NB4 (cell line): ENCODE measurements around the gene MMS22L.
A peak's percentile ranks its signal among the peaks of the same experiment; 100 is the strongest.

Experiments used
- DNase-seq: peaks from one replicate; pipeline ENCODE4 v3.0.0; 2010; ENCODE audit warnings: low read depth
- H3K4me3 ChIP-seq: one replicate; pipeline ENCODE4 v1.5.1; 2011; ENCODE audit warnings: mild to moderate bottlenecking, low read depth, low read length, moderate library complexity
- CTCF ChIP-seq: IDR thresholded peaks from one replicate; pipeline ENCODE4 v1.5.1; 2012; ENCODE audit warnings: low read depth, low read length
- MYC ChIP-seq: IDR thresholded peaks from 2 replicates; pipeline ENCODE4 v1.6.1; 2011; ENCODE audit warnings: low read depth, low read length
- POLR2A ChIP-seq: IDR thresholded peaks from 2 replicates; pipeline ENCODE4 v1.6.1; 2011; ENCODE audit warnings: mild to moderate bottlenecking; ENCODE audit not compliant: insufficient read length; ENCODE audit errors: extremely low read depth
- TF ChIP-seq, protein P1 (sequence below): IDR thresholded peaks from 2 replicates; pipeline ENCODE4 v1.6.1; 2011; ENCODE audit warnings: low read depth, low read length

MMS22L gene

DNA sequence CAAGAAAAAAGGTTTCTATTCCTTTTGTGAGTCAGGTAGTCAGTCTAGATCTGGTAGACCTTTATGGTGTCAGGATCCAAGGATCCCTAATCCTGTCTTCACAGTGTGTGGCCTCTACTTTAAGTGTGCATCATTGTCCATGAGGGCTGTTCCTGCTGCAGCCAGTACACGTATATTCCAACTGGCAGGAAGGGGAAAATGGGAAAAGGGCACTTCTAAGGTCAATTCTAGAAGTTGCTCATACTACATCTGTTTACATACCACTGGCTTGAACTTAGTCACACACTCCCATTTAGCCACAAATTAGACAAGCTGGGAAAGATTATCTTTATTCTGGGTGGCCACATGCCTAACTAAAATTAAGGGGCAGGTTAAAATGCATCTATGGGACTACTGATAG lies 9.7 kb upstream of the MMS22L start:
- TF ChIP-seq, protein P1, sequence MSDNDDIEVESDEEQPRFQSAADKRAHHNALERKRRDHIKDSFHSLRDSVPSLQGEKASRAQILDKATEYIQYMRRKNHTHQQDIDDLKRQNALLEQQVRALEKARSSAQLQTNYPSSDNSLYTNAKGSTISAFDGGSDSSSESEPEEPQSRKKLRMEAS, result no peak

DNA sequence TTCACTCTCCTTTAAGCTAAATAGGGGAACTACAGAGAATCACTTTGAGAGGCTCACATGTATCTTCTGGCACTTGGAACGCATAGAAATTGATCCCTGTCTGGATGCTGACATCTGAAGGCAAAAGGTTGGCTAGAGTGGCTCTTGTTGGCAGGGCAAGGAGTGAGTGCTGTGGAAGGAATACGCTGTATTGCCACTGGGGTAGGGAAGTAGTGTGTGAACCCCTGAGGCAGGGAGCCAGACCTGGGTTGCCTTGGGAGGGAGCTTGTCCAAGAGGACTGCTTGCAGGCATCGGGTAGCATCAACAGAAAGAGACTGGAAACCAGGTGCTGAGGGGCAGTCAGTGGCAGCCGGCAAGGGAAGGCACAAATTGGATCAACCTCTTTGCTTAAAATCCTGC lies 8.9 kb upstream of the MMS22L start:
- no peak for TF ChIP-seq CTCF
- H3K4me3 ChIP-seq, result no peak overlapping the region
- DNase-seq, result no peak

More for the DNA sequence above, 9.7 kb upstream of the MMS22L start:
- DNase-seq, result no peak
- no peak overlapping the region for H3K4me3 ChIP-seq

DNA sequence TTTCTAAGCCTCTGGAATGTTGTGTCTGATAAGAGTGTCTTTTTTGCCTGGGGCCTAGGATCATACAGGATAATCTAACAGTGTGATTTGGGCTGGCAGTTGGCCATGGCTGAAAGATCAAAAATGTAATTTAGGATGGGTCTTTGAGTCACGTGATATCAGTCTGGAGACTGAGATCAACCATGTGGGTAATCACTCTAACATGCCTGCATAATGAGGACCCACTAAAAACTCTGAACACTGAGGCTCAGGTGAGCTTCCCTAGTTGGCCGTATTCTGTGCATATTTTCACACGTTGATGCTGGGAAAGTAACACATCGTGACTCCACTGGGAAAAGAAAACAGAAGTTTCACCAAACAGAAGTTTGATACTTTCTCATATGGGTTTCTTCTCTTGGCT lies 6.3 kb upstream of the MMS22L start:
- no peak for DNase-seq
- TF ChIP-seq POLR2A (no peak), CTCF (no peak), MYC (no peak)
- TF ChIP-seq, protein P1, result no peak
- no peak overlapping the region for H3K4me3 ChIP-seq

DNA sequence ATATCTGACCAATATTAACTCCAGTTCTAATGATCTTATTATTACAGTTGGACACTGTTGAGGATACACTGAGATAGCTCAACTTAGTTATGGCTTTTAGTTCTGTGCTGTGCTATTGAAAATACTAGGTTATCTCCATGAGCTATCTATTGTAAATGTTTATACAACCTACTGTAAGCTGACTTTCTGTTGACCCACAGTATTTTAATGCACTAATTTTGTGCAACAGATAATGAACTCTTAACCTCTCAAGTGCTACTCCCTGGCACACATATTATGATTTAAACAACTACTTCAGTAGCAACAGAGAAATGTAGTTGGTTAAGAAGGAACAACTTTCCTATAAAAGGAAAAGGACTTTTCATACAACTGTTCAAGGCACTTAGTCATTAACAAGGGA lies 5.2 kb upstream of the MMS22L start:
- TF ChIP-seq CTCF, result no peak
- no peak for DNase-seq
- H3K4me3 ChIP-seq, result no peak overlapping the region

GRCh38 chr6:97282238-97282725 lies 734 bp downstream of the MMS22L start:
- peak overlapping the region; percentile 84 for H3K4me3 ChIP-seq
- no peak for DNase-seq
- no peak for TF ChIP-seq MYC
- TF ChIP-seq, protein P1, result no peak

DNA sequence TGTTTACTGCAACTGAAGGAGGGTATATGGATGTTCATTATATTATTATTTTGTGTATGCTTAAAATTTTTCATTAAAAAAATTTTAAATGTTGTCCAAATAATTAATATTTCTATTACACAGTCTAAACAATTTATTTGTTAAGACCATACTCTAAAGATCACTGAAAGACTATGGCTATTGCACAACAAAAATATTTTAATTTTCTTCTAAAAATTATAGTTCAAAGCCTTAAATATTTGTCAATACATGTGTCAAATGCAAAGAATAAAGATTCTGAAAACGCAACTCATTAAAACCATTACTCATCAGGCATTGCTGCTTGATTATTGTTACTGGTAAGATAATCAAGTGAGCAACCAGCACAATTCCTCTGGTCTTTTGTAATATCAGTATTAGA lies 2.2 kb downstream of the MMS22L start:
- no peak for TF ChIP-seq POLR2A
- TF ChIP-seq MYC, result no peak
- no peak for TF ChIP-seq CTCF
- TF ChIP-seq, protein P1, result no peak
- peak overlapping the region; percentile 84 for H3K4me3 ChIP-seq
- no peak for DNase-seq

- no peak for TF ChIP-seq CTCF
- TF ChIP-seq, protein P1, result no peak
- no peak for TF ChIP-seq MYC
- TF ChIP-seq POLR2A, result no peak
- no peak for DNase-seq
Measured at GRCh38 chr6:97275804-97276203, 7.2 kb downstream of the MMS22L start.

More at GRCh38 chr6:97275804-97276203, 7.2 kb downstream of the MMS22L start:
- no peak overlapping the region for H3K4me3 ChIP-seq
